ENCODE measurements around the gene RPL7L1. TPM values are rescaled to one million over a fixed set of nuclear protein-coding genes. Genes with fewer than 3 reads are reported as not detected.

RPL7L1 gene
- total RNA-seq, 4 donors from 2014 or later, result 49.6 to 67.0 (median 53.2) TPM

DNA sequence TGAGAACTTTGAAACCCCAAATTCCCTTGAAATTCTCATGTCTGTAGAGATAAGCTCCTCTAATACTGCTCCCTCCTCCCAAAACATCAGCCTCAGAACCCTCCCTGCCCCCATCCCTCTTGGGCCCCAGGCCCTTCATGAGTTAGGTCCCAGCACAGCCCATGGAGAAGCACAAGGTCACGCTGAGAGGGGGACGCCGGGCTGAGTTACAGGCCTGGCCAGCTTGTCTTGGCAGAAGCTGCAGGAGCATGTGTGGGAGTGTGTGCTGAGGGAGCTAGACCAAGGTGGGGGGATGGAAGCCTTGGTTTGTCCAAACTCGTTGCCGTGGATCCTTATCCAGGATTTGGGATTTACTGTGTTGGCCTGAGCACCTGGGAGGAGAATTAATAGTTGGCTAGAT is 27.9 kb downstream of the RPL7L1 start:
- TF ChIP-seq POLR2A (IDR thresholded peaks at IDR 0.05), result no peak
- TF ChIP-seq, protein P1, sequence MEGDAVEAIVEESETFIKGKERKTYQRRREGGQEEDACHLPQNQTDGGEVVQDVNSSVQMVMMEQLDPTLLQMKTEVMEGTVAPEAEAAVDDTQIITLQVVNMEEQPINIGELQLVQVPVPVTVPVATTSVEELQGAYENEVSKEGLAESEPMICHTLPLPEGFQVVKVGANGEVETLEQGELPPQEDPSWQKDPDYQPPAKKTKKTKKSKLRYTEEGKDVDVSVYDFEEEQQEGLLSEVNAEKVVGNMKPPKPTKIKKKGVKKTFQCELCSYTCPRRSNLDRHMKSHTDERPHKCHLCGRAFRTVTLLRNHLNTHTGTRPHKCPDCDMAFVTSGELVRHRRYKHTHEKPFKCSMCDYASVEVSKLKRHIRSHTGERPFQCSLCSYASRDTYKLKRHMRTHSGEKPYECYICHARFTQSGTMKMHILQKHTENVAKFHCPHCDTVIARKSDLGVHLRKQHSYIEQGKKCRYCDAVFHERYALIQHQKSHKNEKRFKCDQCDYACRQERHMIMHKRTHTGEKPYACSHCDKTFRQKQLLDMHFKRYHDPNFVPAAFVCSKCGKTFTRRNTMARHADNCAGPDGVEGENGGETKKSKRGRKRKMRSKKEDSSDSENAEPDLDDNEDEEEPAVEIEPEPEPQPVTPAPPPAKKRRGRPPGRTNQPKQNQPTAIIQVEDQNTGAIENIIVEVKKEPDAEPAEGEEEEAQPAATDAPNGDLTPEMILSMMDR (IDR thresholded peaks at IDR 0.05), result no peak
- H3K27ac ChIP-seq, result no peak overlapping the region
- H3K36me3 ChIP-seq, result no peaks in the 10 kb centered on the region

DNA sequence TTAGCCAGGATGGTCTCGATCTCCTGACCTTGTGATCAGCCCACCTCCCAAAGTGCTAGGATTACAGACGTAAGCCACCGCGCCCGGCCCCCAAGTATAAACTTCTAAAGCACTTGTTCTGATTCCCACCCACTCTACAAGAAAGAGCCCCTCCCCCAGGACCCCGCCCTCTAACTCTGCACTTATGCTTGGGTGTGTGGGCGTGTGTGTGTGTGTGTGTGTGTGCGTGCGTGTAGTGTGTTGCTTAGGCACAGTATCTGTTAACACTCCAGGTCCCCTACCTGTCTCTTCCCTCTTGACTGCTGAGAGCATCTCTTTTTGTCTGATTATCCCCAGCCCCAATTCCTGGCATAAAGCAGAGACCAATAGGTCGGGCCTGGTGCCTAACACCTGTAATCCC is 30.4 kb downstream of the RPL7L1 start:
- DNase-seq, result no peak
- H3K9me3 ChIP-seq, result no peaks in the 10 kb centered on the region
- no peaks in the 10 kb centered on the region for H3K36me3 ChIP-seq
- no peak overlapping the region for H3K27ac ChIP-seq
- no peak overlapping the region for H3K4me3 ChIP-seq
- no peak for TF ChIP-seq POLR2A (IDR thresholded peaks at IDR 0.05)
- TF ChIP-seq, protein P1 (IDR thresholded peaks at IDR 0.05), result no peak
- H3K27me3 ChIP-seq, result no peaks in the 10 kb centered on the region
- peaks cover 0 to 5% (median 0%) of the 10 kb centered on the region in 4 donors for H3K4me1 ChIP-seq

More for the DNA sequence above, 27.9 kb downstream of the RPL7L1 start:
- H3K4me1 ChIP-seq, result peaks cover 0 to 5% (median 0%) of the 10 kb centered on the region in 4 donors
- DNase-seq, result no peak
- H3K4me3 ChIP-seq, result no peak overlapping the region
- H3K27me3 ChIP-seq, result no peaks in the 10 kb centered on the region
- no peaks in the 10 kb centered on the region for H3K9me3 ChIP-seq

DNA sequence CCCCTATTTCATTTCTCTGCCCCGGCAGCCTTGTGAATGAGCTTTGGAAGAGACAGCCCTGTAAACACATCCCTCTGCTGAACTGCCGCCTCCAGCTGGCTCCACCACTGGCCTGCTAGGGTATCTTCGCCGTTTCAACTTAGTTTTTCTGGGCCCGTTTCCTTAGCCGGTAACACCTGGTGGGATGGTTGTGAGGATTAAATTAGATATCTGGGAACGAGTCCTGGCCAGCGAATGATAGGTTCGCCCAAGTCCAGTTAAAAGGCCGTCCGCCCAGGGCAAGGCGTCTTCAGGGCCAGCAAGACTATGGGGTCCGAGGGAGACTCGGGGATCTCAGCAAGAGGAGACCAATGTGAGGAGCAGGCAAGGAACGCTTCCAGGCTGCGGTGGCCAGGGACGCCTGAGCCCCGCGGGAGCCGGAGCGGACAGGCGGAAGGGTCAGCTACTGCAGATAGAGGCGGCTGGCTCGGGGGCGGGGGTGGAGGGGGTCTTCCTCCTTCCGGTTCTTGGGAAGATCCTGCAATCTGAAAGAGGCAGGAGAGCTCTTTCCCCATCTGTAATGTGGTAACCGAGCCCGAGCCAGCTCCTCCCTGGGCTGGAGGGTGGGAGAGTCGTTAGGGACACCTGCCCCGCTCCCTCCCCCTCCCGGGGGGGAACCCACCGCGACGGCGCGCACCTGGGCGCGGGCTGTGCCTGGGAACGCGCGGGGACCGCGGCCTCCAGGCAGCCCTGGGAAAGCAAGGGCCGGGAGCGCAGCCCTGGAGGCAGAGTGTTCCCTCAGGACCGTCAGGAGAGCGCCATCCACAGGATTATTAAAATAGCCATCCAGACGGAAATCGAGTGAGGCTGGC is 32.0 kb downstream of the RPL7L1 start:
- Histone ChIP-seq H3K27me3 (no peaks in the 10 kb centered on the region), H3K4me3 (peak overlapping the region in 3 of 4 donors; percentile 22 to 41 (median 22)), H3K4me1 (peaks cover 0 to 5% (median 0%) of the 10 kb centered on the region in 4 donors), H3K36me3 (no peaks in the 10 kb centered on the region), H3K9me3 (no peaks in the 10 kb centered on the region), H3K27ac (no peak overlapping the region)
- TF ChIP-seq POLR2A (IDR thresholded peaks at IDR 0.05), result no peak
- TF ChIP-seq, protein P1 (IDR thresholded peaks at IDR 0.05), result no peak
- DNase-seq, result no peak

DNA sequence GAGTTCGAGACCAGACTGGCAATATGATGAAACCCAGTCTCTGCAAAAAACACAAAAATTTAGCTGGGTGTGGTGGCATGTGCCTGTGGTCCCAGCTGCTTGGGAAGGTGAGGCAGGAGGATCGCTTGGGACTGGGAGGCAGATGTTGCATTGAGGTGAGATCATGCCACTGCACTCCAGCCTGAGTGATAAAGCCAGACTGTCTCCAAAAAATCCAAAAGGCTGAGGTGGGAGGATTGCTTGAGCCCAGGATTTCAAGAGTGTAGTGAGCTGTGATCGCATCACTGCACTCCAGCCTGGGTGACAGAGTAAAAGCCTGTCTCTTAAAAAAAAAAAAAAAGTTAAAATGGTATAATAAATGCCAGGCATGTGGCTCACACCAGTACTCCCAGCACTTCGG is 35.1 kb downstream of the RPL7L1 start:
- no peaks in the 10 kb centered on the region for H3K9me3 ChIP-seq
- peaks cover 0 to 5% (median 0%) of the 10 kb centered on the region in 4 donors for H3K4me1 ChIP-seq
- no peak for TF ChIP-seq POLR2A (IDR thresholded peaks at IDR 0.05)
- TF ChIP-seq, protein P1 (IDR thresholded peaks at IDR 0.05), result no peak
- DNase-seq, result no peak
- H3K27ac ChIP-seq, result no peak overlapping the region
- no peak overlapping the region for H3K4me3 ChIP-seq
- no peaks in the 10 kb centered on the region for H3K36me3 ChIP-seq
- H3K27me3 ChIP-seq, result no peaks in the 10 kb centered on the region

DNA sequence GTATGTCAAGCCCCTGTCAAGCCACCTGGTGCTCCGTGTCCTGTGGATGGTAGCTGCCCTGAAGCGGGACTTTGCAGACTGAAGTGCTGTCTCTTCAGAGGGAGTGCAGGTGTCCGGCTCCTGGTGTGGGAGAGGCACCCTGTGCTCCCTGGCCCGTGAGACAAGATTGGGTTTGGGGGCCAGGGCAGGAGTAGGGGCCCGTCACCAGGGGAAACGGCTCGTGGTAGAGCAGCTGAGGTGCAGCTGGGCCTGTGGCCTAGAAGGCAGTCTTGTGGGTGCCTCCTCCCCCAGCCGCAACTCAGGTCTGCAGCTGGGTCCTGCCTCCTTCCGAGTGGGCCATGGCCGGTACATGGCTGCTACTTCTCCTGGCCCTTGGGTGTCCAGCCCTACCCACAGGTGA is 36.3 kb downstream of the RPL7L1 start, which contains the start of gene PTCRA:
PTCRA (plus strand) TSS at position 322 of the 400 bp plus-strand sequence; CDS start at position 339, 17 bp downstream.
- Histone ChIP-seq H3K36me3 (no peaks in the 10 kb centered on the region), H3K4me3 (no peak within 1 kb of the TSS), H3K27me3 (no peaks in the 10 kb centered on the region), H3K4me1 (peaks cover 0 to 5% (median 0%) of the 10 kb centered on the region in 4 donors), H3K27ac (peak within 1 kb of the TSS in 1 of 4 donors; percentile 38), H3K9me3 (no peaks in the 10 kb centered on the region)
- TF ChIP-seq POLR2A (IDR thresholded peaks at IDR 0.05), result no peak
- TF ChIP-seq, protein P1 (IDR thresholded peaks at IDR 0.05), result no peak
- DNase-seq, result peak in 2 of 3 donors; percentile 66 to 67
